ENCODE results near the gene AP1AR. TPM values are rescaled to one million over a fixed set of nuclear protein-coding genes. Genes with fewer than 3 reads are reported as not detected.

The AP1AR gene
- 27.6 TPM for total RNA-seq

GRCh38 chr4:112231779-112232713 is at the start of gene AP1AR:
Gene AP1AR, plus strand, starts transcription at chr4:112231787. Its CDS starts 305 bp downstream, at chr4:112232092.

DNA sequence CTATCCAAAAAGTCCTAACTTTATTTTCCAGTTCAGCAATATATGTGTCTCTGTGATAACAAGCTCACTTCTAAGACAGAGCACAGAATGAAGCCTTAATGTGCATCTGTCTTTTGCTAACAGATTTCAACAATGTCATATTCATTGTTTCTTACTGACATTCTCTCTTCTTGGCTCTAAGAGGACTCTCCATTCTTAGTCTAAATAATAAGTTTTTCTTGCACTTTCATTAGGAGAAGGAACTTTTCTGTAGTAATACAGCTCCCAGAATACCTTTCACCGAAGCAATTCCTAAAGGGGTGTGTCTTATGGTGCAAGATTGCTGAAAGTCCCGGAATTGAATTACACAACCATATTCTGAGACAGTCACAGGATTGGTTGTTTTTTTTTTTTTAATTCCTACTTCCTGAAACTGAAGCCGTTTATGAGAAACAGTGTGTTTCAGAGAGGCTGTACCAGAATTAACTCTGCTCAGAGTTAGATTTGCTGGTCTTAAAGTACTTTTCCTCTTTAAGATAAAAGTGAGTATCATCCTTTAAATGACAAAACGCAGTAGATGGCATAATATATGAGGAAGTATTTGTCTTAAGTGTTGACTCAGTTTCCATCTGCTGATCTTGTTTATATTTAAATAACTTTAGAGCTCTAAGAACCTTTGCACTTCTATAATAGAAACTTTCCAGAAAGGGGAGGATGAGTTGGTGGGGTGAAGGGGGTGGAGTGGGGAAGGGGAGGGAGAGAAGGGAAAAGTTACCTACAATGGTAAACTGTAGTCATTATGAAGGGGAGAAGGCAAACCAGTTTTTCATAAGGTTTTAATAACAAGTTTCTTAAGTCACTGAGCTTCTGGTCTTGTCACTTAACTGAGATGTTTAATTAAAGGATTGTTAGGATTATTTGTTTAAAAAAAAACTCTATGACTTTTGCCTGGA is 65.6 kb downstream of the AP1AR start, which contains the start of gene ALPK1:
ALPK1 (plus strand) TSS at position 421 of the 932 bp plus-strand sequence.

Other genes with a start within 250 kb of the AP1AR start
- gene FAM241A, start 86.3 kb upstream of the AP1AR start, total RNA-seq: 2.7 TPM
- 7.1 TPM for gene TIFA, start 54.1 kb downstream of the AP1AR start, total RNA-seq
- gene ALPK1, start 65.6 kb downstream of the AP1AR start, total RNA-seq: 13.1 TPM

Measured in camera-type eye (tissue), 1 donor.